Stimulated activated CD4-positive, alpha-beta T cell treated with anti-CD3 and anti-CD28 coated beads, Interleukin-12 subunit alpha, Interleukin-12 subunit beta, amount 100 ng/mL, for 24 hours (primary cell): Measurements from ENCODE around the gene LACC1.

Source experiments
- DNase-seq, 2 experiments: peaks; one replicate each; pipeline ENCODE4 v3.0.0-alpha.2; 2020; ENCODE audit warnings: low read depth in 2 of 2

Gene LACC1

GRCh38 chr13:43879755-43880181, at the start of gene LACC1:
TSS of gene LACC1 (plus strand) at chr13:43879904. CDS start at chr13:43880986, 1,082 bp downstream.
- DNase-seq: no peak

- no peak for DNase-seq
Measured at GRCh38 chr13:43830497-43830881, 49.2 kb upstream of the LACC1 start.

- no peak for DNase-seq
Measured at GRCh38 chr13:43831088-43831487, 48.6 kb upstream of the LACC1 start.

GRCh38 chr13:43835701-43836100, 44.0 kb upstream of the LACC1 start:
- no peak for DNase-seq

GRCh38 chr13:43838909-43839308, 40.8 kb upstream of the LACC1 start:
- DNase-seq: no peak

GRCh38 chr13:43846496-43847158, 33.1 kb upstream of the LACC1 start:
- DNase-seq: no peak

- no peak for DNase-seq
Measured at GRCh38 chr13:43848001-43848649, 31.6 kb upstream of the LACC1 start.

- no peak for DNase-seq
Measured at GRCh38 chr13:43850873-43851272, 28.8 kb upstream of the LACC1 start.

GRCh38 chr13:43852923-43853404, 26.7 kb upstream of the LACC1 start:
- DNase-seq: no peak

GRCh38 chr13:43861863-43862262, 17.8 kb upstream of the LACC1 start:
- no peak for DNase-seq

- no peak for DNase-seq
Measured at GRCh38 chr13:43864921-43865320, 14.8 kb upstream of the LACC1 start.

- no peak for DNase-seq
Measured at GRCh38 chr13:43865892-43866291, 13.8 kb upstream of the LACC1 start.

GRCh38 chr13:43872181-43872580, 7.5 kb upstream of the LACC1 start:
- no peak for DNase-seq

- DNase-seq: no peak
Measured at GRCh38 chr13:43874504-43875092, 5.1 kb upstream of the LACC1 start.

- no peak for DNase-seq
Measured at GRCh38 chr13:43876366-43876765, 3.3 kb upstream of the LACC1 start.

GRCh38 chr13:43877326-43877725, 2.4 kb upstream of the LACC1 start:
- DNase-seq: no peak

- DNase-seq: no peak
Measured at GRCh38 chr13:43877766-43878165, 1.9 kb upstream of the LACC1 start.

- peak; percentile 68 to 72 for DNase-seq
Measured at GRCh38 chr13:43878892-43879754, 581 bp upstream of the LACC1 start, which contains the start of gene CCDC122. TSS of gene CCDC122 (minus strand) at chr13:43879740. CDS start at chr13:43869376, 10,364 bp downstream.

GRCh38 chr13:43880214-43880855, 631 bp downstream of the LACC1 start:
- no peak for DNase-seq

- no peak for DNase-seq
Measured at GRCh38 chr13:43880926-43881325, 1.2 kb downstream of the LACC1 start.

- DNase-seq: no peak
Measured at GRCh38 chr13:43881580-43881979, 1.9 kb downstream of the LACC1 start.
